DMS153 (cell line): Measurements from ENCODE around the gene TTC17.
"Not testable (repeated sequence)": the region's sequence is repeated elsewhere in the genome, so short reads cannot be mapped to it uniquely, and the experiment has no call there.

Experiments used
- DNase-seq: peaks from one replicate; lab custom pipeline; 2025; lab: John Stamatoyannopoulos, UW

TTC17 gene

GRCh38 chr11:43459246-43459645, 100.5 kb downstream of the TTC17 start:
- no peak for DNase-seq

GRCh38 chr11:43462359-43462758, 103.6 kb downstream of the TTC17 start:
- no peak for DNase-seq

- DNase-seq, result no peak
These were observed 109.2 kb downstream of the TTC17 start for GRCh38 chr11:43467958-43468357.

GRCh38 chr11:43477491-43477890, 118.8 kb downstream of the TTC17 start:
- not testable (repeated sequence) for DNase-seq

GRCh38 chr11:43486141-43486540, 127.4 kb downstream of the TTC17 start:
- no peak for DNase-seq

GRCh38 chr11:43489869-43490465, 131.2 kb downstream of the TTC17 start:
- DNase-seq, result no peak

- no peak for DNase-seq
These were observed 134.0 kb downstream of the TTC17 start for GRCh38 chr11:43492701-43493100.

GRCh38 chr11:43493431-43493830, 134.7 kb downstream of the TTC17 start:
- DNase-seq, result no peak

- DNase-seq, result no peak
These were observed 138.4 kb downstream of the TTC17 start for GRCh38 chr11:43497144-43497543.

- DNase-seq, result no peak
These were observed 139.8 kb downstream of the TTC17 start for GRCh38 chr11:43498561-43498960.

GRCh38 chr11:43503417-43503816, 144.7 kb downstream of the TTC17 start:
- no peak for DNase-seq

- peak; percentile 15 for DNase-seq
These were observed 145.7 kb downstream of the TTC17 start for GRCh38 chr11:43504316-43504950.

- DNase-seq, result no peak
These were observed 146.5 kb downstream of the TTC17 start for GRCh38 chr11:43505171-43505570.

- DNase-seq, result no peak
These were observed 148.5 kb downstream of the TTC17 start for GRCh38 chr11:43507171-43507570.

- DNase-seq, result no peak
These were observed 149.8 kb downstream of the TTC17 start for GRCh38 chr11:43508511-43508918.

GRCh38 chr11:43511959-43512358, 153.2 kb downstream of the TTC17 start:
- DNase-seq, result no peak

GRCh38 chr11:43515090-43515489, 156.4 kb downstream of the TTC17 start:
- DNase-seq, result no peak

- no peak for DNase-seq
These were observed 157.7 kb downstream of the TTC17 start for GRCh38 chr11:43516316-43516850.

- DNase-seq, result no peak
These were observed 158.8 kb downstream of the TTC17 start for GRCh38 chr11:43517518-43517917.

- DNase-seq, result no peak
These were observed 159.9 kb downstream of the TTC17 start for GRCh38 chr11:43518408-43519160.

GRCh38 chr11:43521471-43521870, 162.8 kb downstream of the TTC17 start:
- no peak for DNase-seq

GRCh38 chr11:43523632-43524031, 164.9 kb downstream of the TTC17 start:
- DNase-seq, result no peak

- DNase-seq, result no peak
These were observed 173.3 kb downstream of the TTC17 start for GRCh38 chr11:43532041-43532440.
